Activated CD4-positive, alpha-beta T cell treated with anti-CD3 and anti-CD28 coated beads, Interleukin-2, Interleukin-6, amounts not matched to agents 100 ng/mL and 50 ng/mL, durations not matched to agents 16 hours and 8 hours (primary cell): ENCODE results near the gene ATP2B3.

Experiments
- DNase-seq: peaks from one replicate; pipeline ENCODE4 v3.0.0-alpha.2; 2020

Gene ATP2B3

DNA sequence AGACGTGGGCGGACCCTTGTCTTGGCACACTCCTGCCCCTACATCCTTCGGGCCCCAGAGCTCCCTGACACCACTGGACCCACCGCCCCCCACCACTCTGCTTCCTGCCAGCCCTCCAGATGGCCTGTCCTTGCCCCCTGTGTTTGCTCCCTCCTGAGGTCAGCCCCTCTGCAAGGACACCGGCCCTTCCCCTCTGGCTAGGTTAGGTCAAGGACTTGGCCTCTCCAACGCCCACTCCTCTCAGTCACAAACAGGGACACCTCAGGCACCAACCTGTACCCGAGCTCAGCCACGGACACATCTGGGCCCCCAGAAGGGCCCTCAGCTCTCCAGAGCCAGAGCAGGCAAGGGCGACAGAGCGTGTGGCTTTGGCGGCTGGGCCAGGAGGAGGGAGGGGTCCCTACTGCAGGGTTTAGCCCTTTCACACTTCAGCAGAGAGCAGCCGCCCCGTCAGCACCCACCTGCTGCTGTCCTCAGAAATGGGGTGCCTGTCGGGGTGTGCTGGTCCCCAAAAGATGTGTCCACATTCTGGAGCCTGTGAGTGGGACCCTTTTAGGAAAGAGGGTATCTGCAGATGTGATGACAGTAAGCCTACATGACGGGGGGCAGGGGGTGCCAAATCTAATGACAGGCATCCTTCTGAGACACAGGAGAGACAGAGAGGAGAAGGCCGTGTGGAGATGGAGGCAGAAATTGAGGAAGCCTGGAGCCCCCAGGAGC lies 106.0 kb downstream of the ATP2B3 start:
- DNase-seq: no peak

DNA sequence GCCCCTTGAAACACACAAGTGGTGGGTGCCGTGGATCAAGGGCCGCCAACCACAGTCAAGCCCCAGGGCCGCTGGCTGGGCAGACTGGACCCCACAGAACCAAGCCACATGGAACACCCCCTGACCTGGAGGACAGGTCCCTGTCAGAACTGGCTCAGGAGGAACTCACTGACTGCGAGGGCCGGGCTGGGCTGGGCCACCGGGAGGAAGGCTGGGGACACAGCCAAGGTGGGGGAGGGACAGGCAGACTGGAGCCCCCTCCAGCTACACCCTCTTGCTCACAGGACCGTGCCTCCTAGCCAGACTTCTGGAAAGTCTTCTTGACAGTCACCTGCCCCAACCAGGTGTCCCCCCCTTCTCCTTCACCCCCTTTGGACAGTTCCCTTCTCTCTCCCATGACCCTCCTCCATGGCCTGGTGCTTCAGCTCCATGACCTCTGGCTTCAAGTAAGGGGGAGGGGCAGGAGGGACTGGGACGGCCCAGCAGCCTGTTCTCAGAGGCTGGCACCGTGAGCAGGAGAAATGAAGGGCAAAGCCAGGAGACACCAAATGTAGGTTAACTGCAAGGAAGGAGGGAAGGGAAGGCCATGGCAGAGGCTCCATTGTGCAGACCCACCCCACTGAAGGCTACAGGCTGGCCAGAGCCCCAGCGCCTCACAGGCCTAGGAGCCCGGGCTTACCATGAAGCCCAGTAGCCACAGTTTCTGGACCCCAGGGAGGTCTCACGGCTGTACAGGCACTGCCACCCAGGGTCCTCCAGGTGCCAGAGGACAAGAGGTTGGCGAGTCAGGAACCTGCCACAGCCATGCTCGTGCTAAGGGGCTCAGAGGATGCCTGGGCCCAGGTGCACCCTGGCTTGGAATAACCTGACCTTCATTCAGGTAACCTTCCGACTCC lies 107.0 kb downstream of the ATP2B3 start:
- DNase-seq: no peak

DNA sequence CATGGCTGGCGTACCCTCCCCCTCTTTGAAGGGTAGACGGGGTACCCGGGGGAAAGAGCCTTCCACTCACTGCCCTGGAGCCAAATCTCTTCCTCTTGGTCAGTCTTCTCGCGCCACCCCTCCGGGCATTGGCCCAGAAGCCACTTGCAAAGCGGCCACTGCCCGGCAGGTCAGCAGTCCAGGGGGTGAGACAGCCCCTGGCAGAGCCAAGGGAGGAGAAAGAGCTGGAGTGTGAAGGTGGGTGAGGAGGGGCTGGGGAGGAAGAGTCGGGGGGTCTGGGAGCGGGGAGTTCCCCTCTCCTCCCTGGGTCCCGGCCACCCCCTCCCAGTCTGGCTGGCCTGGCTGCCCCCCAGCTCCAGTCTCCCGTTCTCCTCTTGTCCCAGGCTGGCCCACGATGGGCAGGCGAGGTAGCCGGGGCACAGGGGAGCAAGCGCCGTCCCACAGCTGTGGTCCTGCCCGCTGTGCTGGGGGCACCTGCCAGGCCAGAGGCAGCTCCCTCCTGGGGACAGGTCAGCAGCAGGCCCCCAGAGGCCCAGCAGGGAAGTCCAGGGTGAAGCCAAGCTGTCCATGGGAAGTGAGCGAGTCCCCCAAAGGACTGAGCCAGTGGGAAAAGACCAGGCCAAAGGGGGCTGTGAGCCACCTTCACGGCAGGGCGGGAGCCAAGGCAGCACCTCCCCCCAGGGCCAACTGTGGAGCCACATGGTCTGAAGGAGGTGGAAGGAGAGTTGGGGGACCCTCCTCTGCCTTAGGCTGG lies 108.0 kb downstream of the ATP2B3 start:
- DNase-seq: no peak

DNA sequence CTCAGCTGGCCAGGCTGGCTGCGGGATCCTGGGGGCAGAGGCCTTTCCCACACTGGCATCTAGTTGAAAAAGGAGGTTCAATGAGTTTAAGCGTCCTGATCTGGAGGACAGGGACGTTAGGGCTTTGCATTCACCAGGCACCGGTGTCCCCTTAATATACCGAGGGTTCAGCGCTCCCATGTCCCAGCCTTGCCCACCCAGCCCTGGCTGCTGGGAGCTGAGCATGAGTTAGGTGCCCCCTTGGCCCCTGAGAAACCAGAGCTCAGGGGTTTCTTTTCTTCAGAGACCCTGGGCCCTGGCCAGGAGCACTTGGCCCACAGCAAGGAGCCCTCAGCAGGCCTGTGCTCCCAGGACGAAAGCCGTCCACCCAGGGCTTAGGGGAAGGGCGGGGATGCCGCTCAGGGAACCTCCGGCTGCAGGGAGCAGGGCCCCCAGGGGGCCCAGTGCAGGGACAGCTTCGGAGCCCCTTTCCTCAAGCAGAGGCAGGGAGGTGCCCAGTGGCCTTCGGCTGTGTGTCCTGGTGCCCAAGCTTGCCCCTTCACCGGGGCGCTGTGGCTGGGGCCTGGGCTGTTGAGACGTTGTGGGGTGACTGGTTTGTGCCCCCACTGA lies 108.7 kb downstream of the ATP2B3 start:
- no peak for DNase-seq

DNA sequence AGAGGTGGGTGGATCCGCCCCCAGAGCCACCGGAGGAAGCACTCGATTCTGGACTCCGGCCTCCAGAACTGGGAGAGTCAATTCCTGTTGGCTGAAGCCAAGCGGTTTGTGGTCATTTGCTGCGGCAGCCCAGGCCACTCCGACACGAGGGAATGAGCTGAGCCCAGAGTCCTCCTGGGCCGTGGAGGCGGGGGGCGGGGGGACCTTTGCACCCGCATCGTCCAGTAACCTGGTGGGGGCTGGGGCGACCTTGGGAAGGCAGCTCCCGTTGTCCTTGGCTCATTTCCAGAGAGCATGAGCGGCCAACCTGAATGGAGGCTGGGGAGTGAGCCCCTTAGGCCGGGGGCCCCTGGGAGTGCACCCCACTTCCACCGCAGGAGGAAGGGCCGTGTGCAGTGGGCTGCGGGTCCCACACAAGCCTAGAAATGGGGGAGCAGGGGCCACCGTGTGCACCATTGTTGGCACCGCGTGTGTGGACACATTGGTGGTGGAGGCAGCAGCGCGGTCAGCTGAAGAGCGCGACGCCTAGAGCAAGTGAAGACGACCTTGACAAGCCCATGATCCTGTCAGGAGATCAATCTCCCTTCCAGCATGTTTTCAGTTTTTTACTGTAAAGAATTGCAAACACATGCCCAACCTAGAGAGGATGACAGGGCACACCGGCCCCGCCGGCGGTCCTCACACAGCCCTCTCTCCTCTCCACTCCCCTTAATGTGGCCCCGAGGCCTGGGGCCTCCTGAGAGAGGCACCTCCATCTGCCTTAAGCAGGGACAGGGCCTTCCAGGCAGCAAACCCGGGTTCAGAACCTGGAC lies 109.6 kb downstream of the ATP2B3 start:
- DNase-seq: no peak

GRCh38 chrX:153627675-153628111 lies 110.3 kb downstream of the ATP2B3 start:
- no peak for DNase-seq

- no peak for DNase-seq
Measured at GRCh38 chrX:153628129-153628528, 110.7 kb downstream of the ATP2B3 start.

DNA sequence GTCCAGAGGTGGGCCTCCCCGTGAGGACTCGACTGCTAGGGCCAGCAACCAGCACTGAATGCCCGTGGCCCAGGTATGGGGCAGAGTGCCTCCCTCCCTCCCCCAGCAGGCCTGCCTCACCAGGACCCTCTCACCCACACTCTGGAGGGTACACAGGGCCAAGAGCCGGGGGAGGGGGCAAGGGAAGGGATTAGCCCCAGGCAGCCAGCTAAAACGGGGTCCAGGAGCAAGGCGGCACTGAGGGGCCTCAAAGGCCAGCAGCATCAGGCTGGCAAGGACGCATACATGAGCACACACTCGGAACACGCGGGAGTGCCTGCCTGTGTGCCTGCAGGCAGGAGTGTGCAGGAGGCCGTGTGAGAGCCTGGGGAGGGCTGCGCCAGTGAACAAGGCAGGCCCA lies 111.2 kb downstream of the ATP2B3 start:
- DNase-seq: no peak

DNA sequence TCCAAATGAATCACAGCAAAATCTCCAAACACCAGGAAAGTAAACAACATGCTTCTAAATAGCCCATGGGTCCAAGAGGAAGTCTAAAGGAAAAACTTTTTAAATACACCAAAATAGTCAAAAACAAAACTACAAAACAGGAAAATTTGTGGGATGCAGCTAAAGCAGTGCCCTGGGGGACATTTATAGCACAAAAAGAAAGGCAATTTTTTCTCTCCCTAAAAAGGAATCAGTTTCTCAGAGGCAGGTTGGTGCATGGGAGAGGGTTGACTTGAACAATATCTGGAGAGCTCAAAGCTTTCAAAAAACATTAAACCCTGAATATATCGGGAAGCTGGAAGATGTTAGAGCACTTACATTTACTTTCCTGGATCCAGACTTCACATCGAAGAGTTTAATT lies 113.9 kb downstream of the ATP2B3 start:
- DNase-seq: no peak

GRCh38 chrX:153631907-153632594 lies 114.6 kb downstream of the ATP2B3 start:
- DNase-seq: no peak
